Measurements from ENCODE around the gene BAHD1.
"Not testable (repeated sequence)": the region's sequence is repeated elsewhere in the genome, so short reads cannot be mapped to it uniquely, and the experiment has no call there.

Gene BAHD1

DNA sequence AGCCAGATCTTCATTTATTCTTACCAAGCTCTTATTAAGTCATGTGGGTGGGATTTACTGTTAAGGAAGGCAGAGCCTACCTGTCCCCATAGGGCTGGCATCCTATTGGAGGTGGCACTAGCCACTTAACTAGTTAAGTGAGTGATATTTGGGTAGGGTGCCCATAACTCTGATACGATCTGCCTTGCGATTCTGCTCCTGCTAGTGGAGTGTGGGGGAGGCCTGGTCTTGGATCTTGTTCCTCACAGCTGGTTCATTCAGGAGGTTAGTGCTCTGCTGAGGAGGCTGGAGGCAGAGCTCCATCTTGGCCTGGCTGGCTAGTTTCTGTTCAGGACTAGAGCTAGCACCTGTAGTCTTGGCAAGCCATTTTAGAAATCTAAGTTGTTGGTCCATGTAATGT, 9.3 kb downstream of the BAHD1 start:
- Mint-ChIP-seq H3K36me3 (ENCODE audit: low read depth) (no peaks in the 10 kb centered on the region), H3K27me3 (no peaks in the 10 kb centered on the region), H3K4me3 (no peak overlapping the region), H3K9me3 (no peaks in the 10 kb centered on the region), H3K4me1 (ENCODE audit: low read depth) (peaks cover 65% of the 10 kb centered on the region), H3K27ac (peak overlapping the region; percentile 36)

DNA sequence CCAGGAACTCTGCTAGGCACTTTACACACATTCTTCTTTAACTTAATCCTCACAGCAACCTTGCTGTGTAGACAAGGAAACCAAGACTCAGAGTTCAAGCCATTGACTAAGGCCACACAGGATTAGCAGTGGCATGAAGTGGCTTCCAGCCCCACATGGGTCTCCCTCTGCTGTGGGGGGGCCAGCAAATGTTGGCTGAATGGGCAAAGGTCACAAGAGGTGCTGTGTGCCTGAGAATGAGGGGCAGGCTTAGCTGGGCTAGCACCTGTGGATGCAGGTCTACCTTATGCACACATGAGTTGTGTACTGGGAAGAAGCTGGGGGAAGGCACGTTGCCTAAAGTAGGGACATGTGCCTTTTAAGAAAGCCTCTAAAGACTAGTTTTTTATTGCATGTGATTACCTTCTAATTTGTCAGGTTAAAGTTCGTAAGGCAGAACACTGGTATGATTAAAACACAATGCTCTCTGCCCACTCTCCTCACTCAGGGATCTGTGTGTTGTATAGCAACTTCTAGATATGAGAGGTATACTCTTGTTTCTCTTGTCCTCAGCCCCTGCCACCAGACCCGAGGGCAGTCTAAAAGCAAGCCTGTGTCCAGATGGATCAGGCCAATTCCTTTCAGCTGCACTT, 10.9 kb downstream of the BAHD1 start:
- H3K4me1 Mint-ChIP-seq (ENCODE audit: low read depth), result peaks cover 73% of the 10 kb centered on the region
- H3K27me3 Mint-ChIP-seq, result no peaks in the 10 kb centered on the region
- H3K36me3 Mint-ChIP-seq (ENCODE audit: low read depth), result no peaks in the 10 kb centered on the region
- H3K4me3 Mint-ChIP-seq, result peak overlapping the region; percentile 22
- H3K9me3 Mint-ChIP-seq, result no peaks in the 10 kb centered on the region
- peak overlapping the region; percentile 43 for H3K27ac Mint-ChIP-seq

DNA sequence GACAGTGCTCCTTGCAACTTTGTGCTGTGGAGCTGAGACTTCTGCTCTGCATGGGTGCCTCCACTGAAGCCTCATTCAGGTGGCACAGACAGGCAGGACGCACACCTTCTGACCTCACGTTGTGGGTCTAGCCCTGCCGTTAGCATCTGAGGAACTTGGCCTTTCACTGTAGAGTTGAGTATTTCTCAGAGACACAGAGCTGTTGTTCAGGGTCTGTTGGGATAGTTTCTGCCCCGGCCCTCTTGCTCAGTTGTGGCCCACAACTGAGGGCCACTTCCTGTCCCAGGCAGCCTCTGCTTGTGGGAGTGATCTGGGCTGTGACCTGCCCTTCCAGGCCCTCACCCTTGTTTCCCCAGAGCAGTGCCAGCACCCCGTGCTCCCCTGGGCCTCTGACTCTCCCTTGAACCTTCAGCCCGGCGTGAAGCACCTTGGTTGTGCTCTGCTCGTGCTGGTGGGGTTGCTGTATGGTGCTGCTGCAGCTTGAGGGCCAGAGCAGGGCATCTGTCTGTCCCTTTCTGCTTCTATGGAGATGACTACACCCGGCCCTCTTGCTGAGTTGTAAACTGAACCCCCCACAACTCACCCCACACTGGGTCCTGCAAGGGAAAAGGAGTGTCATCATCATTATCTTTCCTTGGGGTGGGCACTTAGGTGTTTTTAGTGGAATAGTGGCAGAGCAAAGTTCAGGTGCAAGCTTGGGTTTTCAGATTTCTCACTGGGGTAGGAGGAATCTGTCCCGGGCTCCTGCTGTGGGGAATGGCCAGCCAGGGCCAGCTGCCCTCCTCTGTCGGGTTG, 11.7 kb downstream of the BAHD1 start:
- H3K27ac Mint-ChIP-seq, result peak overlapping the region; percentile 43
- peaks cover 79% of the 10 kb centered on the region for H3K4me1 Mint-ChIP-seq (ENCODE audit: low read depth)
- no peaks in the 10 kb centered on the region for H3K9me3 Mint-ChIP-seq
- peak overlapping the region; percentile 22 for H3K4me3 Mint-ChIP-seq
- no peaks in the 10 kb centered on the region for H3K36me3 Mint-ChIP-seq (ENCODE audit: low read depth)
- no peaks in the 10 kb centered on the region for H3K27me3 Mint-ChIP-seq

DNA sequence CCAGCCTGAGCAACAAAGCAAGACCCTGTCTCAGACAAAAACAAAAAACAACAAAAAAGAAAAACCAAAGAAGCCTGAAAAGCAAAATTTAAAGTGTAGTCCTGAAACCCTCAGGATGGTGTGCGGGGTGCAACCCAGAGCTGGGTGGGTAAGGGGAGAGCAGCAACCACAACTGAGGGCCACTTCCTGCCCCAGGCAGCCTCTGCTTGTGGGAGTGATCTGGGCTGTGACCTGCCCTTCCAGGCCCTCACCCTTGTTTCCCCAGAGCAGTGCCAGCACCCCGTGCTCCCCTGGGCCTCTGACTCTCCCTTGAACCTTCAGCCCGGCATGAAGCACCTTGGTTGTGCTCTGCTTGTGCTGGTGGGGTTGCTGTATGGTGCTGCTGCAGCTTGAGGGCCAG, 13.2 kb downstream of the BAHD1 start:
- peaks cover 82% of the 10 kb centered on the region for H3K4me1 Mint-ChIP-seq (ENCODE audit: low read depth)
- H3K4me3 Mint-ChIP-seq, result peak overlapping the region; percentile 21
- not testable (repeated sequence) for H3K27me3 Mint-ChIP-seq; H3K9me3 Mint-ChIP-seq; H3K36me3 Mint-ChIP-seq (ENCODE audit: low read depth)
- peak overlapping the region; percentile 78 for H3K27ac Mint-ChIP-seq

DNA sequence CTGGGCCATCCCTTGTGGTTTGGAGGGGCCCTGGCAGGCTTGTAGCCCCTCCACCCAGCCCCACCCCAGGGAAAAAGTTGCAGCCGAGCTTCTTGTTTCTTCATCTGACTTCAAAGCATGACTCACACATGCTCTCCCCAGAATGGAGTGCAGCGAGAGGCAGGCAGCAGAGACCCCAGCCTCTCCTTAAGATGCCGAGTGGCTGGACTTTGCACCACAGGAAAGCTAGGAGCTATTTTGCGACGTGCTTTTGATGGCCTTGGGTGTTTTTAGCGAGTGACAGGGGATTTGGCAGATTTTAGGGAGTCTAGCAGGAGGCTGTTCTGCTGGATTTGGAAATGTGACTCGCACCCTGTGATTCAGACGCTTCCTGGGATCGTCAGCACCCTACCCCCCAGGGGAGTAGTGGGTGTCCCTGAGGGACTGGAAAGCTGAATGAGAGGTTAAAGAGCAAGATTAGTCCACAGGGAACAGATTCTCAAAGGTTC, 14.2 kb downstream of the BAHD1 start:
- peak overlapping the region; percentile 47 for H3K4me3 Mint-ChIP-seq
- peaks cover 76% of the 10 kb centered on the region for H3K4me1 Mint-ChIP-seq (ENCODE audit: low read depth)
- H3K9me3 Mint-ChIP-seq, result no peaks in the 10 kb centered on the region
- H3K27me3 Mint-ChIP-seq, result no peaks in the 10 kb centered on the region
- H3K27ac Mint-ChIP-seq, result peak overlapping the region; percentile 76
- no peaks in the 10 kb centered on the region for H3K36me3 Mint-ChIP-seq (ENCODE audit: low read depth)

DNA sequence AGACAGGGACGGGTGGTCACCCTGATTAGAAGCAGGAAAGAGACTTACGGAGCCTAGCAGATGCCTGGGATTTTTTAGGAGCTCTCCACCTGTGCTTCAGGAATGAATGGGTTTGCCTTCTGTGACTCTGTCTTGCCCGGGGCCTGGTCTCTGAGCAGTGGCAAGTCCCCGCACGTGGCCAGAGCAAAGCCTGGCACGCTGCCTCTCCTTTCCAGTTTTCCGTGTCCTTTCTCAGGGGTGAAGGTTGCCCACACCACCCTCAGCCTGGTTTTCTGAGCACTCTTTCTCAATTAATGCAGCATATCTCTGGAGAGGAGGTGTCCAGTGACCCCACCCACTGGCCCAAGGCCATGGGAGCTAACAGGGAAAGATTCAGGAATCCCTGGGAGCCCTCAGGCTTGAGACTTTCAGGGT, 15.6 kb downstream of the BAHD1 start:
- Mint-ChIP-seq H3K4me3 (no peak overlapping the region), H3K4me1 (ENCODE audit: low read depth) (peaks cover 63% of the 10 kb centered on the region), H3K27ac (peak overlapping the region; percentile 14)

DNA sequence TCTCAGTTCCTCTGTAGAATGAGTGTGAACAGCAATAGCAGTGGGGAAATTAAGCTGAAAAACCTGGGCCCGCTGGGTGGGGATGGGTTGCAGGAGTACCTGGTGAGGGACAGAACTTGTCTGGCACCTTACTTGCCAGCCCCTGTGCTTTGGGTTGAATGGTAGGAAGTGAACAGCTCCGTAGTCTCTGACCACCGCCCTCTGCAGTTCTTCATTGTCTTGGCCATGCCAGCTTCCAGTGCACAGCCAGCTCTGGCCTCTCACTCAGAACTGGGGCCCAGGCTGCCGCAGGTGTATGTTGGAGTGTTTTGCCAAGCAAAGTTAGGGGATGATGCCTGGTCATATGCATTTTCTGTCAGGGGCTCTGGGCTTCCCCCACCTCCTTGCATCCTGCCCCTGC, 16.0 kb downstream of the BAHD1 start:
- H3K27me3 Mint-ChIP-seq, result no peaks in the 10 kb centered on the region
- peak overlapping the region; percentile 14 for H3K27ac Mint-ChIP-seq

More for the DNA sequence above, 15.6 kb downstream of the BAHD1 start:
- Mint-ChIP-seq H3K36me3 (ENCODE audit: low read depth) (no peaks in the 10 kb centered on the region), H3K27me3 (no peaks in the 10 kb centered on the region), H3K9me3 (no peaks in the 10 kb centered on the region)

DNA sequence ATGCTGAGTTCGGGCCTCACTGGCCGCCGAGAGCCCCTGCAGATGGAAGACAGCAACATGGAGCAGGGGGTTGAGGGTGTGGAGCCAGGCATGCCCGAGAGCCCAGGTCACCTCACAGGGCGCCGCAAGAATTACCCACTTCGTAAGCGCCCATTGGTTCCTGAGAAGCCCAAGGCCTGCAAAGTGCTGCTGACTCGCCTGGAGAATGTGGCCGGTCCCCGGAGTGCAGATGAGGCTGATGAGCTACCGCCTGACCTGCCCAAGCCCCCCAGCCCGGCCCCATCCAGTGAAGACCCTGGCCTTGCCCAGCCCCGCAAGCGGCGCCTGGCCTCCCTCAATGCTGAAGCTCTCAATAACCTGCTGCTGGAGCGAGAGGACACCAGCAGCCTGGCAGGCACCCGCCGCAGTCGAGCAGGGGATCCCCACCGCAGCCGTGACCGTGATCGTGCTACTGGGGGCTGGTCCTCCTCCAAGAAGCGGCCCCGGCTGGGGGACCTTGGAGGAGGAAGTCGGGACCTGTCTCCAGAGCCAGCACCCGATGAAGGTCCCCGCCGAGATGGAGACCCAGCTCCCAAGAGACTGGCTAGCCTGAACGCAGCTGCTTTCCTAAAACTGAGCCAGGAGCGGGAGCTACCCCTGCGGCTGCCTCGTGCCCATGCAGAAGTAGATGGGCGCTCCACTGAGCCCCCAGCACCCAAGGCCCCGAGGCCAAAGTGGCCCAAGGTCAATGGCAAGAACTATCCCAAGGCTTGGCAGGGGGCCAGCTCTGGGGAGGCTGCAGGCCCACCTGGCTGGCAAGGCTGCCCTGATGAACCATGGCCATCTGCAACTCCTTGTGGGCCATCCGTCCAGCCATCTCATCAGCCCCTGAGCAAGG, 18.0 kb downstream of the BAHD1 start:
- no peak overlapping the region for H3K4me3 Mint-ChIP-seq
- H3K9me3 Mint-ChIP-seq, result no peaks in the 10 kb centered on the region
- H3K27me3 Mint-ChIP-seq, result no peaks in the 10 kb centered on the region
- no peak overlapping the region for H3K27ac Mint-ChIP-seq
- H3K4me1 Mint-ChIP-seq (ENCODE audit: low read depth), result peaks cover 39% of the 10 kb centered on the region
- no peaks in the 10 kb centered on the region for H3K36me3 Mint-ChIP-seq (ENCODE audit: low read depth)

More for the DNA sequence above, 16.0 kb downstream of the BAHD1 start:
- H3K9me3 Mint-ChIP-seq, result no peaks in the 10 kb centered on the region
- no peaks in the 10 kb centered on the region for H3K36me3 Mint-ChIP-seq (ENCODE audit: low read depth)
- peaks cover 59% of the 10 kb centered on the region for H3K4me1 Mint-ChIP-seq (ENCODE audit: low read depth)
- H3K4me3 Mint-ChIP-seq, result no peak overlapping the region

DNA sequence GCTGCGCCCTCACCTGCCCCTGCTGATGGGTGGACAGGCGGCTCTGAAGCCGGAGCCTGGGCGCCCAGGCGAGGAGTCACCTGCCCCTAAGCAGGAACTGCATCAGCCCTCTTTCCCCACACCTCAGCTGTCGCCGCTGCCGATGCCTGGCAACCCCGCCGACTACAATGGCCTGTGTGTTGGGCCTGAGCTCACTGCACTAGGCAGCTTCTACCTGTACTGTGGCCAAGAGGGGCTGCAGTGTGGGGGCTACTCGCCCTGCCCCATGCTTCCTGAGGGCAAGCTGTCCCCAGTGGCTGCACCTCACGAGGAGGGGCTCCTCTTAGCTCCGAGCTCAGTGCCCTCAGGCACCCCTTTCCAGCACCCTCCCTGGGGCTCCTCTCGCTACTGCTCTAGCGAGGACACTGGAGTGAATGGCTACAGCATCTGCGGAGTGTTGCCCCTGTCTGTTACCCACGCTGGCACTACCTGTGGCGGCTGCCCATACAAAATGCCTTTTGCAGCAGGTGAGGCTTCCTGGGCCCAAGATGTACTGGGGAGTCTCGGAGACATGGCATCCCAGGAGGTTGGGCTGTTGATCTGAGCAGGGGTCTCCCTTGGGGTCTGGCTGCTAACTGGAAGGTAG, 18.8 kb downstream of the BAHD1 start:
- Mint-ChIP-seq H3K4me1 (ENCODE audit: low read depth) (peaks cover 31% of the 10 kb centered on the region), H3K27ac (no peak overlapping the region), H3K36me3 (ENCODE audit: low read depth) (no peaks in the 10 kb centered on the region), H3K27me3 (no peaks in the 10 kb centered on the region), H3K4me3 (no peak overlapping the region), H3K9me3 (no peaks in the 10 kb centered on the region)

DNA sequence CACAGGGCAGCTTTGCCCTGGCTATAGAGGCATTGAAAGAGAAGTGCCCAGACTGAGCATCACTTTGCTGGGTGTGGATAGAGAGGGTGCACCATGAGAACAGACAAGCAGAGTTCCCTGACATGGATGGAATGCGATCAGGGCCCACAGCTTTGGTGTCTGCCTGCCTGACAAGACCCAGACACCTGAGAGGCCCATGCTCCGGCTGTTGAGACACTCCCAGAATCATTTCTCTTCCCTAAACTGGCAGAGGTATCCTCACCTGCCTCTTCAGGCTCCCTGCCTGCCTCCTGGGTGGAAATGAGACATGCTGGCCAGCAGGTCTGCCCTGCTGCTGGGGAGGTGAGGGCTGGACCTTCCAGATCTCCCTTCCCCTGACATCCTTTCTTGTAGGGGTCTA, 19.7 kb downstream of the BAHD1 start:
- H3K27me3 Mint-ChIP-seq, result no peaks in the 10 kb centered on the region
- no peak overlapping the region for H3K4me3 Mint-ChIP-seq
- no peaks in the 10 kb centered on the region for H3K36me3 Mint-ChIP-seq (ENCODE audit: low read depth)
- peaks cover 28% of the 10 kb centered on the region for H3K4me1 Mint-ChIP-seq (ENCODE audit: low read depth)
- H3K27ac Mint-ChIP-seq, result no peak overlapping the region
- no peaks in the 10 kb centered on the region for H3K9me3 Mint-ChIP-seq

DNA sequence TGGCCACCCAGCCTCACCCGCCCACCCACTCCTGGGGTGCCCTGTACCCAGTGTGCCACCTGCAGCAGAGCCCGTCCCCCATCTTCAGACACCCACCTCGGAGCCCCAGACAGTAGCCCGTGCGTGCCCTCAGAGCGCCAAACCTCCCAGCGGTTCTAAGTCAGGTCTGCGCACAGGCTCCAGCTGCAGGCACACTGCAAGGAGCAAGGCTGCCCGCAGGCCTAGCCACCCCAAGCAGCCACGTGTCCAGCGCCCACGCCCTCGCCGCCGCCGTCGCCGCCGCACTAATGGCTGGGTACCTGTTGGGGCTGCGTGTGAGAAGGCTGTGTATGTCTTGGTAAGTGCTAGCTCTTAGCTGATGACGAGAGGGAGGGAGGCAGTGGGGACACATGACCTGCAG, 21.2 kb downstream of the BAHD1 start:
- Mint-ChIP-seq H3K36me3 (ENCODE audit: low read depth) (peaks cover 3% of the 10 kb centered on the region), H3K27me3 (no peaks in the 10 kb centered on the region), H3K4me3 (no peak overlapping the region), H3K27ac (no peak overlapping the region), H3K4me1 (ENCODE audit: low read depth) (peaks cover 20% of the 10 kb centered on the region), H3K9me3 (no peaks in the 10 kb centered on the region)

DNA sequence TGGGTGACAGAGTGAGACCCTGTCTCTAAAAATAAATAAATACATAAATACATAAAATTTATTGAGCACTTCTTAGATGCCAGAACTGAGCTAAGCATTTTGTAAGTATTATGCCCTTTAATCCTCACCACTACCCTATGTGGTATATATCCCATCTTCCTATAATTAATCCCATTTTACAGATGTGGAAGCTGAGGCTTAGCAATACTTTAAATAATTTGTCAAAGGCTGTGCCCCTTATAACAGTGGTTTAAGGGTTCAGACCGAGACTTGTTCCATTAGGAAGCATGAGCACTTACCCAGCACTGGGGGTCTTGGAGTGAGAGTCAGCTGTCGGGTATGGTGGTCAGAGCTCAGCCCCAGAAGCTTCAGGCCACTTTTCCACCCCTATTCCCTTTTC, 22.5 kb downstream of the BAHD1 start:
- H3K36me3 Mint-ChIP-seq (ENCODE audit: low read depth), result peaks cover 3% of the 10 kb centered on the region
- no peaks in the 10 kb centered on the region for H3K9me3 Mint-ChIP-seq
- no peak overlapping the region for H3K27ac Mint-ChIP-seq
- no peaks in the 10 kb centered on the region for H3K27me3 Mint-ChIP-seq
- H3K4me1 Mint-ChIP-seq (ENCODE audit: low read depth), result peaks cover 17% of the 10 kb centered on the region
- H3K4me3 Mint-ChIP-seq, result no peak overlapping the region

DNA sequence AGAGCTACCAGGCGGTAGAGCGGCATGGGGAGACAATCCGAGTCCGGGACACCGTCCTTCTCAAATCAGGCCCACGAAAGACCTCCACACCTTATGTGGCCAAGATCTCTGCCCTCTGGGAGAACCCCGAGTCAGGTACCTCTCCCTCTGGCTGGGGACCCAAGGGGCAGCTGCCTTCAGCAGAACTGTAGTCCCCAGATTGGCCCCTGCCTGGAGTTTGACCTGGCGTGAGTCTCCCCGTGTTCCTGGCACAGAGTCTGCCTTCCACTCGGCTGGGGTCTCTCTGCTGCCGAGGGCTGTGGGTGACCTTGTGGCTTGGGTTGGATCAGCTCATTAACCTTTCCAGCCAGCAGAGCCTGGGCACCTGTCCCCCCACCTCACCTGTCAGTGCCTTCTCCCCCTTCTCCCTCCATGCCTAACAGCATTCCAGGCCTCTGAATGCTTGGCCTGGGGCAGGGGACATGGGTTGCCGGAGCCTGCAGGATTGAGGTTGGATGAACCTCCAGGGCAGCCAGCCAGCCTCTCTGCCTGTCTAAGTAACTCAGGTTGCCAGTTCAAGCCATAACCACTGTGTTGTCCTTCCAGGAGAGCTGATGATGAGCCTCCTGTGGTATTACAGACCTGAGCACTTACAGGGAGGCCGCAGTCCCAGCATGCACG, 23.3 kb downstream of the BAHD1 start:
- peaks cover 17% of the 10 kb centered on the region for H3K4me1 Mint-ChIP-seq (ENCODE audit: low read depth)
- no peak overlapping the region for H3K27ac Mint-ChIP-seq
- no peak overlapping the region for H3K4me3 Mint-ChIP-seq
- H3K27me3 Mint-ChIP-seq, result no peaks in the 10 kb centered on the region
- no peaks in the 10 kb centered on the region for H3K9me3 Mint-ChIP-seq
- peaks cover 3% of the 10 kb centered on the region for H3K36me3 Mint-ChIP-seq (ENCODE audit: low read depth)

DNA sequence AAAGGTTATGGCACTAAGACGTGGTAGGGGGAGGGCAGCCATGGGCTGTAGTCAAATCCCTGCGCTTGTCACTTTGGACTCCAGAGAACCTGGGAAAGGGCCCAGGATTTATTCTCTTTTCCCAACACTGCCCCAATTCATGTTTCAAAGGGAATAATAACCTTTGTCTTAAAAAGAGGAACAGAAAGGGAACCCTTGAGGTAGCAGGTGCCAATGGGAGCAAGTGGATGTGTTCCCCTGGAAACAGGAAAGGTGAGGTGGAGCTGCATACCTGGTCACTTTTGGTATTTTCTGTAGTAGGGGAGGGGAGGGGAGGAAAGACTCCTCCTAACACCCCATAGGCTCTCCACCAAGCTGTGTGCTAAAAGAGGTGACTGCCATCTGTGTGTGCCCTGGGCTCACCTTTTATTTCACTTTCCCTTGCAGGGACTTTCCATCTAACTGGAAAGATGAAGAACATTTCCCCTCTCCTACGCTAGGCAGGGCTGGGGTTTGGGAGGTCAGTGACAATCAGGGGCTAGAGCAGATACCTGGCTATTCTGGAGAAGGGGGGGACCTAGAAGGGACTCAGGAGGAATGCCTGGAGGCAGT, 23.9 kb downstream of the BAHD1 start:
- peaks cover 20% of the 10 kb centered on the region for H3K4me1 Mint-ChIP-seq (ENCODE audit: low read depth)
- H3K27me3 Mint-ChIP-seq, result no peaks in the 10 kb centered on the region
- H3K4me3 Mint-ChIP-seq, result no peak overlapping the region
- no peak overlapping the region for H3K27ac Mint-ChIP-seq
- no peaks in the 10 kb centered on the region for H3K9me3 Mint-ChIP-seq
- H3K36me3 Mint-ChIP-seq (ENCODE audit: low read depth), result peaks cover 3% of the 10 kb centered on the region
